ENCODE results near the gene CLPTM1. TPM values are rescaled to one million over a fixed set of nuclear protein-coding genes. Genes with fewer than 3 reads are reported as not detected.

The CLPTM1 gene
- polyA plus RNA-seq, 1 of the 3 experiments (the other 2 are of a cell fraction) = 86.5 TPM

DNA sequence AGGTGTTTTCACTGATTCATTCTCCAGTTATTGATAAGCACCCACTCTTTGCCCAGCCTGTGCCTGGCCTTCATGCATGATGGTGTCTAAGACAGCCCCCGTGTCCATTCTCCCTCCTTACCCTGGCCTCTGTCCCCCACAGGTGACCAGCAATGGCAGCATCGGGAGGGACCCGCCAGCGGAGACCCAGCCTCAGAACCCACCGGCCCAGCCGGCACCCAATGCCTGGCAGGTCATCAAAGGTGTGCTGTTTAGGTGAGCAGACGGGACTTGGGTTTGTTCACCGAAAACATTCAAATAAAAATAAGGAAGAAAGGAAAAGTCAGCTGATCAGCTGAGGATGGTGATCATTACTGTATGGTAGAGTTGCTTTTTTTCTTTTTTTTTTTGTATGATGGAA, 6.6 kb downstream of the CLPTM1 start:
- Histone ChIP-seq H3K9me3 (no peaks in the 10 kb centered on the region), H3K36me3 (replicated peaks in 1 of 2; ENCODE audit: control insufficient read depth in 1 of 2, insufficient read depth in 2 of 2, low read length in 1 of 2) (peaks cover 11 to 18% of the 10 kb centered on the region in 2 experiments), H3K27ac (ENCODE audit: low read depth in 2 of 2, low read length in 1 of 2) (no peak overlapping the region), H3K27me3 (ENCODE audit: insufficient read depth) (no peaks in the 10 kb centered on the region), H3K4me1 (ENCODE audit: control insufficient read depth in 1 of 2, insufficient read depth in 2 of 2, low read depth in 1 of 2, low read length in 1 of 2) (peaks cover 0 to 8% of the 10 kb centered on the region in 2 experiments; a peak in 1 of 4 replicates), H3K9ac (no peak overlapping the region), H2AFZ (ENCODE audit: low read depth) (no peak overlapping the region), H4K20me1 (ENCODE audit: insufficient read depth) (peaks cover 48% of the 10 kb centered on the region), H3K79me2 (ENCODE audit: insufficient read depth) (peaks cover 60% of the 10 kb centered on the region), H3F3A (replicated peaks; ENCODE audit: insufficient read depth) (no peaks in the 10 kb centered on the region), H3K4me3 (ENCODE audit: low read depth in 2 of 2, low read length in 1 of 2) (no peak overlapping the region), H3K9me2 (no peaks in the 10 kb centered on the region), H3K4me2 (no peak overlapping the region)
- WGBS (ENCODE audit: low lambda C conversion rate) = 92% methylated on average over 8 of the region's 8 CpGs
- ChIA-PET CTCF (interaction anchor here (1.5 kb wide), 1 partner anchor 11 kb away, joined by 3 read pairs; no protein-coding TSS in a partner anchor), POLR2A (no interaction called here)
- DNase-seq = no peak
- TF ChIP-seq FOSL2 (IDR thresholded peaks at IDR 0.05; ENCODE audit: borderline replicate concordance, low read depth) (no peak), RAD21 (IDR thresholded peaks at IDR 0.05; ENCODE audit: low read length) (no peak), TEAD4 (IDR thresholded peaks at IDR 0.05; ENCODE audit: borderline replicate concordance, insufficient read depth) (no peak)

DNA sequence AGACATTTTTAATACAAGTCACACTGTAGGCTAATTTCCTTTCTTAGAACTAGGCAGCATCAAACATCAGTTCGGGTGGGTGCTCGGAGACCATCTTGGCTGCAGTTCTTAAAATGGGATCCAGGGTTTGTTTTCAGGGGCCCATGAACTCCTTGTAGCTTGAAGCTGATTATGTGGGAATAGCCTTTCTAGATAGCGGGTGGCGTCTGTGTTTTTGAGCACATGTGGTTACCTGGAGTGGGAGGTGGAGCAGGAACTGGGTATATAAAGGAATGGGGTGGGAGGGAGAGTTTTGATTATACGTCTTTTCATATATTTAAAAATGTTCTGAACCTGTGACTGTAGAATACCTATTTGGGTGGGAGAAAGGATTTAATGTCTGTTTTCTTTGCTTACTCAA, 12.9 kb downstream of the CLPTM1 start:
- Histone ChIP-seq H2AFZ (ENCODE audit: low read depth) (no peak overlapping the region), H3K9me3 (no peaks in the 10 kb centered on the region), H3K9me2 (no peaks in the 10 kb centered on the region), H3K27me3 (ENCODE audit: insufficient read depth) (no peaks in the 10 kb centered on the region), H3K79me2 (ENCODE audit: insufficient read depth) (peaks cover 12% of the 10 kb centered on the region; the same call in 1 of the 2 replicates), H3K4me1 (ENCODE audit: control insufficient read depth in 1 of 2, insufficient read depth in 2 of 2, low read depth in 1 of 2, low read length in 1 of 2) (no peaks in the 10 kb centered on the region), H3K27ac (ENCODE audit: low read depth in 2 of 2, low read length in 1 of 2) (no peak overlapping the region), H3F3A (replicated peaks; ENCODE audit: insufficient read depth) (peaks cover 2% of the 10 kb centered on the region), H3K4me3 (ENCODE audit: low read depth in 2 of 2, low read length in 1 of 2) (no peak overlapping the region), H3K4me2 (no peak overlapping the region), H3K36me3 (replicated peaks in 1 of 2; ENCODE audit: control insufficient read depth in 1 of 2, insufficient read depth in 2 of 2, low read length in 1 of 2) (peaks cover 13 to 29% of the 10 kb centered on the region in 2 experiments), H4K20me1 (ENCODE audit: insufficient read depth) (no peaks in the 10 kb centered on the region), H3K9ac (no peak overlapping the region)
- POLR2A ChIA-PET = no interaction called here
- WGBS (ENCODE audit: low lambda C conversion rate) = 98% methylated on average over 5 of the region's 5 CpGs
- TF ChIP-seq, protein P1, sequence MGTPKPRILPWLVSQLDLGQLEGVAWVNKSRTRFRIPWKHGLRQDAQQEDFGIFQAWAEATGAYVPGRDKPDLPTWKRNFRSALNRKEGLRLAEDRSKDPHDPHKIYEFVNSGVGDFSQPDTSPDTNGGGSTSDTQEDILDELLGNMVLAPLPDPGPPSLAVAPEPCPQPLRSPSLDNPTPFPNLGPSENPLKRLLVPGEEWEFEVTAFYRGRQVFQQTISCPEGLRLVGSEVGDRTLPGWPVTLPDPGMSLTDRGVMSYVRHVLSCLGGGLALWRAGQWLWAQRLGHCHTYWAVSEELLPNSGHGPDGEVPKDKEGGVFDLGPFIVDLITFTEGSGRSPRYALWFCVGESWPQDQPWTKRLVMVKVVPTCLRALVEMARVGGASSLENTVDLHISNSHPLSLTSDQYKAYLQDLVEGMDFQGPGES (IDR thresholded peaks at IDR 0.05; ENCODE audit: low read depth, low read length) = no peak
- TF ChIP-seq, protein P2, sequence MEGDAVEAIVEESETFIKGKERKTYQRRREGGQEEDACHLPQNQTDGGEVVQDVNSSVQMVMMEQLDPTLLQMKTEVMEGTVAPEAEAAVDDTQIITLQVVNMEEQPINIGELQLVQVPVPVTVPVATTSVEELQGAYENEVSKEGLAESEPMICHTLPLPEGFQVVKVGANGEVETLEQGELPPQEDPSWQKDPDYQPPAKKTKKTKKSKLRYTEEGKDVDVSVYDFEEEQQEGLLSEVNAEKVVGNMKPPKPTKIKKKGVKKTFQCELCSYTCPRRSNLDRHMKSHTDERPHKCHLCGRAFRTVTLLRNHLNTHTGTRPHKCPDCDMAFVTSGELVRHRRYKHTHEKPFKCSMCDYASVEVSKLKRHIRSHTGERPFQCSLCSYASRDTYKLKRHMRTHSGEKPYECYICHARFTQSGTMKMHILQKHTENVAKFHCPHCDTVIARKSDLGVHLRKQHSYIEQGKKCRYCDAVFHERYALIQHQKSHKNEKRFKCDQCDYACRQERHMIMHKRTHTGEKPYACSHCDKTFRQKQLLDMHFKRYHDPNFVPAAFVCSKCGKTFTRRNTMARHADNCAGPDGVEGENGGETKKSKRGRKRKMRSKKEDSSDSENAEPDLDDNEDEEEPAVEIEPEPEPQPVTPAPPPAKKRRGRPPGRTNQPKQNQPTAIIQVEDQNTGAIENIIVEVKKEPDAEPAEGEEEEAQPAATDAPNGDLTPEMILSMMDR (IDR thresholded peaks at IDR 0.05) = no peak
- TF ChIP-seq MXI1 (IDR thresholded peaks at IDR 0.05; ENCODE audit: low read depth, low read length) (no peak), FOXM1 (IDR thresholded peaks at IDR 0.05; ENCODE audit: low read depth) (no peak), TAF1 (IDR thresholded peaks at IDR 0.05; ENCODE audit: borderline replicate concordance, low read depth, low read length) (no peak), JUND (IDR thresholded peaks at IDR 0.05) (no peak), SMC3 (IDR thresholded peaks at IDR 0.05; ENCODE audit: low read depth, low read length) (no peak), TCF12 (IDR thresholded peaks at IDR 0.05) (no peak), GABPA (IDR thresholded peaks at IDR 0.05; ENCODE audit: low read depth) (no peak), EZH2phosphoT487 (IDR thresholded peaks at IDR 0.05; ENCODE audit: borderline replicate concordance, low read depth) (no peak)
- TF ChIP-seq, protein P3, sequence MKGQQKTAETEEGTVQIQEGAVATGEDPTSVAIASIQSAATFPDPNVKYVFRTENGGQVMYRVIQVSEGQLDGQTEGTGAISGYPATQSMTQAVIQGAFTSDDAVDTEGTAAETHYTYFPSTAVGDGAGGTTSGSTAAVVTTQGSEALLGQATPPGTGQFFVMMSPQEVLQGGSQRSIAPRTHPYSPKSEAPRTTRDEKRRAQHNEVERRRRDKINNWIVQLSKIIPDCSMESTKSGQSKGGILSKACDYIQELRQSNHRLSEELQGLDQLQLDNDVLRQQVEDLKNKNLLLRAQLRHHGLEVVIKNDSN (IDR thresholded peaks at IDR 0.05; ENCODE audit: borderline replicate concordance, low read depth) = no peak
- TF ChIP-seq, protein P4, sequence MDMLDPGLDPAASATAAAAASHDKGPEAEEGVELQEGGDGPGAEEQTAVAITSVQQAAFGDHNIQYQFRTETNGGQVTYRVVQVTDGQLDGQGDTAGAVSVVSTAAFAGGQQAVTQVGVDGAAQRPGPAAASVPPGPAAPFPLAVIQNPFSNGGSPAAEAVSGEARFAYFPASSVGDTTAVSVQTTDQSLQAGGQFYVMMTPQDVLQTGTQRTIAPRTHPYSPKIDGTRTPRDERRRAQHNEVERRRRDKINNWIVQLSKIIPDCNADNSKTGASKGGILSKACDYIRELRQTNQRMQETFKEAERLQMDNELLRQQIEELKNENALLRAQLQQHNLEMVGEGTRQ (IDR thresholded peaks at IDR 0.05; ENCODE audit: borderline replicate concordance, low read depth, low read length) = no peak
- TF ChIP-seq, protein P5, sequence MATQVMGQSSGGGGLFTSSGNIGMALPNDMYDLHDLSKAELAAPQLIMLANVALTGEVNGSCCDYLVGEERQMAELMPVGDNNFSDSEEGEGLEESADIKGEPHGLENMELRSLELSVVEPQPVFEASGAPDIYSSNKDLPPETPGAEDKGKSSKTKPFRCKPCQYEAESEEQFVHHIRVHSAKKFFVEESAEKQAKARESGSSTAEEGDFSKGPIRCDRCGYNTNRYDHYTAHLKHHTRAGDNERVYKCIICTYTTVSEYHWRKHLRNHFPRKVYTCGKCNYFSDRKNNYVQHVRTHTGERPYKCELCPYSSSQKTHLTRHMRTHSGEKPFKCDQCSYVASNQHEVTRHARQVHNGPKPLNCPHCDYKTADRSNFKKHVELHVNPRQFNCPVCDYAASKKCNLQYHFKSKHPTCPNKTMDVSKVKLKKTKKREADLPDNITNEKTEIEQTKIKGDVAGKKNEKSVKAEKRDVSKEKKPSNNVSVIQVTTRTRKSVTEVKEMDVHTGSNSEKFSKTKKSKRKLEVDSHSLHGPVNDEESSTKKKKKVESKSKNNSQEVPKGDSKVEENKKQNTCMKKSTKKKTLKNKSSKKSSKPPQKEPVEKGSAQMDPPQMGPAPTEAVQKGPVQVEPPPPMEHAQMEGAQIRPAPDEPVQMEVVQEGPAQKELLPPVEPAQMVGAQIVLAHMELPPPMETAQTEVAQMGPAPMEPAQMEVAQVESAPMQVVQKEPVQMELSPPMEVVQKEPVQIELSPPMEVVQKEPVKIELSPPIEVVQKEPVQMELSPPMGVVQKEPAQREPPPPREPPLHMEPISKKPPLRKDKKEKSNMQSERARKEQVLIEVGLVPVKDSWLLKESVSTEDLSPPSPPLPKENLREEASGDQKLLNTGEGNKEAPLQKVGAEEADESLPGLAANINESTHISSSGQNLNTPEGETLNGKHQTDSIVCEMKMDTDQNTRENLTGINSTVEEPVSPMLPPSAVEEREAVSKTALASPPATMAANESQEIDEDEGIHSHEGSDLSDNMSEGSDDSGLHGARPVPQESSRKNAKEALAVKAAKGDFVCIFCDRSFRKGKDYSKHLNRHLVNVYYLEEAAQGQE (IDR thresholded peaks at IDR 0.05; ENCODE audit: low read depth, low read length) = no peak
- TF ChIP-seq, protein P6, sequence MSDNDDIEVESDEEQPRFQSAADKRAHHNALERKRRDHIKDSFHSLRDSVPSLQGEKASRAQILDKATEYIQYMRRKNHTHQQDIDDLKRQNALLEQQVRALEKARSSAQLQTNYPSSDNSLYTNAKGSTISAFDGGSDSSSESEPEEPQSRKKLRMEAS (IDR thresholded peaks at IDR 0.05; ENCODE audit: low read depth) = no peak
- no peak for DNase-seq
- CTCF ChIA-PET = interaction anchor here (1.0 to 1.3 kb wide), 2 partner anchors 8 to 9 kb away, joined by 3 to 5 read pairs; no protein-coding TSS in a partner anchor

Data from SK-N-SH (cell line).